ENCODE results near the gene IFI27L2.

Gene IFI27L2

GRCh38 chr14:94129758-94130414 is 482 bp upstream of the IFI27L2 start:
- POLR2A ChIA-PET, result interaction anchor here (1.3 kb wide), 1 partner anchor 49 kb away, joined by 4 read pairs; the partner anchor contains the start of genes DDX24 and IFI27L1
- no peak for TF ChIP-seq CTCF (IDR thresholded peaks at IDR 0.05; ENCODE audit: insufficient read depth, low read length, missing control alignments)
- H3K4me3 ChIP-seq (ENCODE audit: low read depth, low read length), result peak overlapping the region; percentile 73
- DNase-seq (ENCODE audit: low read depth, low spot score), result no peak
- CTCF ChIA-PET, result interaction anchor here (0.9 to 7.4 kb wide), 17 partner anchors 9 to 420 kb away, joined by 3 to 157 read pairs (median 22); partner anchors contain the start of genes DDX24 and IFI27L1

- DNase-seq (ENCODE audit: low read depth, low spot score), result no peak
- CTCF ChIA-PET, result interaction anchor here (0.8 to 7.4 kb wide), 18 partner anchors 8 to 471 kb away, joined by 3 to 157 read pairs (median 4); partner anchors contain the start of genes DDX24 and IFI27L1
- no peak for TF ChIP-seq CTCF (IDR thresholded peaks at IDR 0.05; ENCODE audit: insufficient read depth, low read length, missing control alignments)
- H3K4me3 ChIP-seq (ENCODE audit: low read depth, low read length), result peak overlapping the region; percentile 73
- POLR2A ChIA-PET, result interaction anchor here (1.0 to 1.3 kb wide), 2 partner anchors 23 to 47 kb away, joined by 3 to 4 read pairs; partner anchors contain the start of genes DDX24 and IFI27L1
These were observed 1.1 kb downstream of the IFI27L2 start for GRCh38 chr14:94128216-94128839.

GRCh38 chr14:94127330-94127729 is 2.1 kb downstream of the IFI27L2 start:
- H3K4me3 ChIP-seq (ENCODE audit: low read depth, low read length), result no peak overlapping the region
- ChIA-PET CTCF (interaction anchor here (1.5 to 7.4 kb wide), 4 partner anchors 9 to 187 kb away, joined by 6 to 157 read pairs (median 50); no protein-coding TSS in a partner anchor), POLR2A (interaction anchor here (0.5 kb wide), 1 partner anchor 69 kb away, joined by 3 read pairs; no protein-coding TSS in a partner anchor)
- no peak for DNase-seq (ENCODE audit: low read depth, low spot score)
- TF ChIP-seq CTCF (IDR thresholded peaks at IDR 0.05; ENCODE audit: insufficient read depth, low read length, missing control alignments), result no peak

GRCh38 chr14:94126800-94127199 is 2.6 kb downstream of the IFI27L2 start:
- TF ChIP-seq CTCF (IDR thresholded peaks at IDR 0.05; ENCODE audit: insufficient read depth, low read length, missing control alignments), result no peak
- no peak overlapping the region for H3K4me3 ChIP-seq (ENCODE audit: low read depth, low read length)
- ChIA-PET POLR2A (no interaction called here), CTCF (interaction anchor here (5.9 to 7.4 kb wide), 2 partner anchors 13 to 90 kb away, joined by 46 to 157 read pairs; no protein-coding TSS in a partner anchor)
- DNase-seq (ENCODE audit: low read depth, low spot score), result no peak

GRCh38 chr14:94126419-94126677 is 3.1 kb downstream of the IFI27L2 start:
- POLR2A ChIA-PET, result no interaction called here
- TF ChIP-seq CTCF (IDR thresholded peaks at IDR 0.05; ENCODE audit: insufficient read depth, low read length, missing control alignments), result no peak
- CTCF ChIA-PET, result interaction anchor here (7.4 kb wide), 1 partner anchor 90 kb away, joined by 157 read pairs; no protein-coding TSS in a partner anchor

More at GRCh38 chr14:94126419-94126677, 3.1 kb downstream of the IFI27L2 start:
- no peak overlapping the region for H3K4me3 ChIP-seq (ENCODE audit: low read depth, low read length)
- no peak for DNase-seq (ENCODE audit: low read depth, low spot score)

Measured in AG04449 (cell line).